HepG2 (cell line): ENCODE data around the gene PKP1. TPM values are rescaled to one million over a fixed set of nuclear protein-coding genes. Genes with fewer than 3 reads are reported as not detected.

ENCODE experiments used
- ATAC-seq: fragments of 200-7000 bp; cut with Tn5 transposase; 3 replicates; pipeline ENCODE4 v1.9.1; 2020; ENCODE audit warnings: mild to moderate bottlenecking, moderate library complexity
- BruUV-seq: library from RNA; stranded (reverse); fragments of 400-500 nt; replicated peaks from 2 replicates; lab custom pipeline; 2021; lab: Mats Ljungman, UMichigan
- CTCF ChIA-PET: fragments of 300-600 bp; formaldehyde crosslinking; extraction: SDS; loops from one replicate; lab custom pipeline; 2021; ENCODE audit warnings: low total read pairs, inconsistent platforms, low intra/inter-chr PET ratio; lab: Yijun Ruan, JAX
- POLR2A ChIA-PET: fragments of 350-600 bp; sonication (Branson Sonifier 250); formaldehyde crosslinking; loops from one replicate; lab custom pipeline; 2020; ENCODE audit warnings: antibody characterized with exemption, inconsistent platforms; lab: Yijun Ruan, JAX
- DNase-seq: peaks from one replicate; pipeline ENCODE4 v3.0.0-alpha.2; 2015; ENCODE audit warnings: low spot score
- FAIRE-seq: peaks from 3 replicates; lab custom pipeline; 2011; peaks lifted over from hg19 to GRCh38; lab: Jason Lieb, UNC
- H2AFZ ChIP-seq: one replicate; pipeline ENCODE4 v1.6.1; 2011; ENCODE audit warnings: low read length, inconsistent platforms
- H3K27ac ChIP-seq: fragments of 300-600 bp; 3 replicates; pipeline ENCODE4 v1.8.0; 2011; ENCODE audit warnings: mixed run types, mild to moderate bottlenecking, mixed read lengths, low read length, inconsistent platforms; ENCODE audit not compliant: insufficient read depth; ENCODE audit errors: extremely low read length
- H3K27me3 ChIP-seq, 2 experiments: fragments of 200-600 bp in 1 of 2; 2 replicates in 1 of 2; 3 replicates in 1 of 2; pipeline versions ENCODE4 v1.6.0 to v1.8.0; 2011; ENCODE audit warnings: low read length in 2 of 2, mild to moderate bottlenecking in 2 of 2, moderate library complexity in 2 of 2, inconsistent platforms in 1 of 2; ENCODE audit not compliant: insufficient read depth in 2 of 2, control insufficient read depth in 1 of 2
- H3K36me3 ChIP-seq, 2 experiments: fragments of 200-600 bp in 1 of 2; replicated peaks in 1 of 2; 2 replicates in 1 of 2; 3 replicates in 1 of 2; pipeline versions ENCODE4 v1.5.1 to v1.8.0; 2011; ENCODE audit warnings: low read length in 2 of 2, inconsistent platforms in 1 of 2; ENCODE audit not compliant: insufficient read depth in 2 of 2, control insufficient read depth in 1 of 2
- H3K4me1 ChIP-seq: 2 replicates; pipeline ENCODE4 v1.5.1; 2012; ENCODE audit warnings: low read length, inconsistent platforms; ENCODE audit not compliant: insufficient read depth
- H3K4me2 ChIP-seq: 2 replicates; pipeline ENCODE4 v1.6.0; 2011; ENCODE audit warnings: low read depth, low read length, inconsistent platforms
- H3K4me3 ChIP-seq, 3 experiments: fragments of 200-600 bp in 1 of 3; sonication (generic), shearing (Covaris generic) in 1 of 3; replicated peaks in 1 of 3; 2 replicates each; pipeline ENCODE4 v1.5.1; 2011 to 2016; ENCODE audit warnings: low read length in 3 of 3, inconsistent platforms in 2 of 3, low read depth in 2 of 3, mild to moderate bottlenecking in 2 of 3, control low read depth in 1 of 3, mixed read lengths in 1 of 3; ENCODE audit not compliant: insufficient read depth in 1 of 3
- H3K79me2 ChIP-seq: one replicate; pipeline ENCODE4 v1.6.1; 2011; ENCODE audit warnings: low read length, inconsistent platforms; ENCODE audit not compliant: insufficient read depth
- H3K9ac ChIP-seq: 2 replicates; pipeline ENCODE4 v1.6.0; 2011; ENCODE audit warnings: mild to moderate bottlenecking, low read depth, low read length, inconsistent platforms; ENCODE audit not compliant: insufficient read depth
- H3K9me3 ChIP-seq: 2 replicates; pipeline ENCODE4 v1.5.1; 2012; ENCODE audit warnings: mild to moderate bottlenecking, low read length
- H4K20me1 ChIP-seq: 2 replicates; pipeline ENCODE4 v1.6.0; 2011; ENCODE audit warnings: inconsistent platforms, mild to moderate bottlenecking, low read length, moderate library complexity; ENCODE audit not compliant: insufficient read depth
- AGO1 ChIP-seq: fragments of 200-400 bp; formaldehyde crosslinking; IDR thresholded peaks from 2 replicates; pipeline ENCODE4 v1.6.1; 2017; ENCODE audit warnings: mild to moderate bottlenecking, low read depth, low read length, moderate library complexity; ENCODE audit not compliant: poor library complexity, severe bottlenecking
- CBX5 ChIP-seq: sonication (generic); formaldehyde crosslinking; IDR thresholded peaks from 2 replicates; pipeline ENCODE4 v1.4.0; 2020; ENCODE audit warnings: missing genetic modification reagents, borderline replicate concordance
- CEBPG ChIP-seq: IDR thresholded peaks from 2 replicates; pipeline ENCODE4 v1.6.1; 2016
- FOSL1 ChIP-seq: sonication (generic); formaldehyde crosslinking; IDR thresholded peaks from 2 replicates; pipeline ENCODE4 v1.9.0; 2021; ENCODE audit warnings: missing genetic modification reagents, borderline replicate concordance
- FOXA1 ChIP-seq, 2 experiments: fragments of 450-650 bp in 1 of 2; sonication (generic) in 1 of 2; formaldehyde crosslinking in 1 of 2; IDR thresholded peaks; 2 replicates each; pipeline versions ENCODE4 v1.4.0 to v1.6.1; 2016 to 2020; ENCODE audit warnings: missing genetic modification reagents in 1 of 2
- FOXO1 ChIP-seq: sonication (generic); formaldehyde crosslinking; IDR thresholded peaks from 2 replicates; pipeline ENCODE4 v1.4.0; 2020; ENCODE audit warnings: missing genetic modification reagents
- HNRNPH1 ChIP-seq: fragments of 200-400 bp; formaldehyde crosslinking; optimal IDR thresholded peaks from 2 replicates; pipeline ENCODE3; 2017; ENCODE audit warnings: mild to moderate bottlenecking, low read depth, low read length
- KLF13 ChIP-seq: sonication (generic); formaldehyde crosslinking; IDR thresholded peaks from 2 replicates; pipeline ENCODE4 v1.4.0; 2020; ENCODE audit warnings: mild to moderate bottlenecking, missing genetic modification reagents
- POGK ChIP-seq: sonication (generic); formaldehyde crosslinking; conservative IDR thresholded peaks from 2 replicates; pipeline ENCODE4 v1.8.0; 2022; ENCODE audit warnings: mild to moderate bottlenecking, moderate library complexity, missing genetic modification reagents
- REPIN1 ChIP-seq: sonication (generic); formaldehyde crosslinking; IDR thresholded peaks from 2 replicates; pipeline ENCODE4 v1.8.0; 2022; ENCODE audit warnings: missing genetic modification reagents, low read depth, mild to moderate bottlenecking, borderline replicate concordance
- ZBTB10 ChIP-seq: sonication (generic); formaldehyde crosslinking; IDR thresholded peaks from 2 replicates; pipeline ENCODE4 v1.4.0; 2020; ENCODE audit warnings: missing genetic modification reagents, borderline replicate concordance
- ZBTB7B ChIP-seq: sonication (generic); formaldehyde crosslinking; IDR thresholded peaks from 2 replicates; pipeline ENCODE4 v1.4.0; 2020; ENCODE audit warnings: missing genetic modification reagents
- ZFP1 ChIP-seq: IDR thresholded peaks from 2 replicates; pipeline ENCODE4 v1.6.1; 2016
- ZNF180 ChIP-seq: sonication (generic); formaldehyde crosslinking; IDR thresholded peaks from 2 replicates; pipeline ENCODE4 v1.4.0; 2020; ENCODE audit warnings: low read depth, missing genetic modification reagents, borderline replicate concordance
- ZNF335 ChIP-seq: sonication (generic); formaldehyde crosslinking; IDR thresholded peaks from 2 replicates; pipeline ENCODE4 v1.4.0; 2020; ENCODE audit warnings: missing genetic modification reagents
- ZNF501 ChIP-seq: sonication (generic); formaldehyde crosslinking; IDR thresholded peaks from 2 replicates; pipeline ENCODE4 v1.5.1; 2020; ENCODE audit warnings: mild to moderate bottlenecking, moderate library complexity, missing genetic modification reagents
- ZNF670 ChIP-seq: sonication (generic); formaldehyde crosslinking; IDR thresholded peaks from 2 replicates; pipeline ENCODE4 v1.8.0; 2022; ENCODE audit warnings: mild to moderate bottlenecking, missing genetic modification reagents, borderline replicate concordance
- ZNF775 ChIP-seq: sonication (generic); formaldehyde crosslinking; IDR thresholded peaks from 2 replicates; pipeline ENCODE4 v1.4.0; 2020; ENCODE audit warnings: missing genetic modification reagents, mild to moderate bottlenecking, moderate library complexity, borderline replicate concordance
- WGBS: methylation state at CpG from one replicate; pipeline ENCODE4 v1.1.6; 2017; ENCODE audit warnings: low lambda C conversion rate; 5-methylcytosine and 5-hydroxymethylcytosine counted together
- in situ Hi-C: cut with HindIII; loops from 2 replicates; pipeline ENCODE4 v1.10.0; 2017; ENCODE audit warnings: low pct_unique_long_range_greater_than_20kb; ENCODE audit not compliant: extremely low pct_ligation_motif_present
- intact Hi-C: fragments of 100-400 bp; cut with micrococcal nuclease; formaldehyde crosslinking; loops from one replicate; pipeline ENCODE4 v1.10.0; 2022; ENCODE audit not compliant: unreplicated experiment
- polyA plus RNA-seq, 8 experiments: library from polyadenylated mRNA; depleted of rRNA in 3 of 8; stranded (reverse) in 7 of 8; unstranded in 1 of 8; fragments of >200 nt; fragmentation: Illumina TruSeq in 4 of 8; extraction: Trizol in 4 of 8; gene quantifications; 2 replicates each; pipeline versions ENCODE4 v1.2.1 to v1.2.3, GENCODE V29; 2011 to 2016; ENCODE audit warnings: low read depth in 4 of 8, missing spikeins in 1 of 8, mixed read lengths in 1 of 8; ENCODE audit not compliant: insufficient read depth in 1 of 8
- total RNA-seq, 5 experiments: library from RNA; depleted of rRNA; stranded (reverse); fragments of >200 nt; fragmentation: Illumina TruSeq; extraction: Trizol; gene quantifications; 2 replicates each; pipeline ENCODE4 v1.2.3, GENCODE V29; 2016; ENCODE audit warnings: low read depth in 1 of 5
- TF ChIP-seq, protein P1 (sequence below): sonication (generic); formaldehyde crosslinking; IDR thresholded peaks from 2 replicates; pipeline ENCODE4 v1.8.0; 2022; ENCODE audit warnings: mild to moderate bottlenecking, missing genetic modification reagents, borderline replicate concordance

Gene PKP1
- total and polyA plus RNA-seq, 2 of the 13 experiments (the other 11 are each of a cell fraction or from before 2014, with no cell fraction given): not detected

- DNase-seq (no peak), FAIRE-seq (no peak), ATAC-seq (no peak)
- Histone ChIP-seq H3K27me3 (peaks cover 2 to 43% of the 10 kb centered on the region in 2 experiments; a peak in 3 of 5 replicates), H3K9ac (no peak overlapping the region), H3K4me3 (no peak overlapping the region), H3K4me2 (no peak overlapping the region), H3K27ac (no peak overlapping the region), H3K36me3 (no peaks in the 10 kb centered on the region), H3K9me3 (no peaks in the 10 kb centered on the region), H4K20me1 (no peaks in the 10 kb centered on the region), H3K4me1 (peaks cover 8% of the 10 kb centered on the region), H3K79me2 (no peaks in the 10 kb centered on the region), H2AFZ (no peak overlapping the region)
- WGBS: 5% methylated on average over 2 of the region's 2 CpGs
- TF ChIP-seq FOSL1 (CRISPR knock-in tag) (no peak), ZNF335 (CRISPR knock-in tag) (no peak), ZFP1 (CRISPR knock-in tag) (no peak), ZBTB10 (CRISPR knock-in tag) (no peak), ZNF775 (CRISPR knock-in tag) (no peak), CEBPG (CRISPR knock-in tag) (no peak), KLF13 (no peak), FOXO1 (CRISPR knock-in tag) (no peak), CBX5 (no peak), REPIN1 (CRISPR knock-in tag) (no peak), AGO1 (no peak), ZBTB7B (no peak), HNRNPH1 (no peak), POGK (CRISPR knock-in tag) (no peak), FOXA1 (IDR thresholded peaks at IDR 0.05) (no peak), FOXA1 (CRISPR knock-in tag; IDR thresholded peaks at IDR 0.05) (no peak), ZNF501 (CRISPR knock-in tag) (no peak), ZNF670 (no peak), ZNF180 (CRISPR knock-in tag) (no peak)
- TF ChIP-seq, protein P1, sequence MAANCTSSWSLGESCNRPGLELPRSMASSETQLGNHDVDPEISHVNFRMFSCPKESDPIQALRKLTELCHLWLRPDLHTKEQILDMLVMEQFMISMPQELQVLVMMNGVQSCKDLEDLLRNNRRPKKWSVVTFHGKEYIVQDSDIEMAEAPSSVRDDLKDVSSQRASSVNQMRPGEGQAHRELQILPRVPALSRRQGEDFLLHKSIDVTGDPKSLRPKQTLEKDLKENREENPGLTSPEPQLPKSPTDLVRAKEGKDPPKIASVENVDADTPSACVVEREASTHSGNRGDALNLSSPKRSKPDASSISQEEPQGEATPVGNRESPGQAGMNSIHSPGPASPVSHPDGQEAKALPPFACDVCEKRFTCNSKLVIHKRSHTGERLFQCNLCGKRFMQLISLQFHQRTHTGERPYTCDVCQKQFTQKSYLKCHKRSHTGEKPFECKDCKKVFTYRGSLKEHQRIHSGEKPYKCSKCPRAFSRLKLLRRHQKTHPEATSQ (CRISPR knock-in tag): no peak
- in situ Hi-C loops (no loop called here), intact Hi-C loops (no loop called here)
- ChIA-PET CTCF (no interaction called here), POLR2A (no interaction called here)
- no TSS peak for BruUV-seq
Measured at GRCh38 chr1:201294876-201295275, 11.6 kb downstream of the PKP1 start.
